Fibroblast of lung (primary cell): ENCODE data around the gene PXMP2.

Experiments used
- EZH2 ChIP-seq: IDR thresholded peaks from 2 replicates; pipeline ENCODE4 v1.5.1; 2012; ENCODE audit warnings: low read length, control low read depth, mild to moderate bottlenecking; ENCODE audit errors: missing control alignments
- TF ChIP-seq, protein P1 (sequence below), 2 donors: IDR thresholded peaks in 1 of 2; conservative IDR thresholded peaks in 1 of 2; 1 replicate in 1 of 2; 2 replicates in 1 of 2; pipeline ENCODE4 v1.5.1; 2011 to 2012; ENCODE audit warnings: low read length in 2 of 2, control low read depth in 1 of 2, inconsistent platforms in 1 of 2, low read depth in 1 of 2, mild to moderate bottlenecking in 1 of 2

DNA sequence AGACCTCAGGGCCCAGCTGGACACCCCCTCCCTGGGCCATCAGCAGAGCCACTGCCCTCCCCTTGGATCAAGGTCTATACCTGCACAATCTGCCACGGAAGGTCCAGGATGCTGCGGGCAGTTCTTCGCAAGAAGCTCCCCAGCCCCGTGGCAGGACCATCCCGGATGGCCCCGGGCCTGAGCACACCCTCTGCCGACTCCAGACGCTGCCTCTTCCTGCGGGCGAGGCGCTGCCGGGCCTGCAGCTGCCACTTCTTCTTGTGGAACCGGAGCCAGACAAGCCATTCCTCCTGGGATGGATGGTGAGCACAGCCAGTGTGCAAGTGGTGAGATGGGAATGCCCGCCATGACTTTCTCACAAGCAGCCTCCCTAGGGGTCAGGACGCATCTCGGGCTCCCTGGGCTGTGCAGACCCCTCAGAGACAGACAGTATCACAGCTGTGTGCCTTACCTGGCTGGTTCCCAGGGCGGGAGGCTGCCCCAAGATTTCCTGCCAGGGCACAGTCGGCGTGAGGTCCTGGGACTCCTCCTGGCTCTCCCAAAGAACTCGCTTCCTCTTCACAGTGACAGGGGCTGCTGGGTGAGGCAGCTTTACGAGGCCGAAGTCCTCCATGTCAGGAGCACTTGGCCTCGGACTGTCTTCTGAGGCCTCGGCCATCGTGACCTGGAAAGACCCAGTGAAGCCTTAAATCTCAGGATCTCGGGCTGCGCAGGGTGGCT, 38.0 kb upstream of the PXMP2 start:
- TF ChIP-seq EZH2: no peak
- TF ChIP-seq, protein P1, sequence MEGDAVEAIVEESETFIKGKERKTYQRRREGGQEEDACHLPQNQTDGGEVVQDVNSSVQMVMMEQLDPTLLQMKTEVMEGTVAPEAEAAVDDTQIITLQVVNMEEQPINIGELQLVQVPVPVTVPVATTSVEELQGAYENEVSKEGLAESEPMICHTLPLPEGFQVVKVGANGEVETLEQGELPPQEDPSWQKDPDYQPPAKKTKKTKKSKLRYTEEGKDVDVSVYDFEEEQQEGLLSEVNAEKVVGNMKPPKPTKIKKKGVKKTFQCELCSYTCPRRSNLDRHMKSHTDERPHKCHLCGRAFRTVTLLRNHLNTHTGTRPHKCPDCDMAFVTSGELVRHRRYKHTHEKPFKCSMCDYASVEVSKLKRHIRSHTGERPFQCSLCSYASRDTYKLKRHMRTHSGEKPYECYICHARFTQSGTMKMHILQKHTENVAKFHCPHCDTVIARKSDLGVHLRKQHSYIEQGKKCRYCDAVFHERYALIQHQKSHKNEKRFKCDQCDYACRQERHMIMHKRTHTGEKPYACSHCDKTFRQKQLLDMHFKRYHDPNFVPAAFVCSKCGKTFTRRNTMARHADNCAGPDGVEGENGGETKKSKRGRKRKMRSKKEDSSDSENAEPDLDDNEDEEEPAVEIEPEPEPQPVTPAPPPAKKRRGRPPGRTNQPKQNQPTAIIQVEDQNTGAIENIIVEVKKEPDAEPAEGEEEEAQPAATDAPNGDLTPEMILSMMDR (conservative IDR thresholded peaks at IDR 0.05 in 1 of 2, IDR thresholded peaks at IDR 0.05 in 1 of 2; ENCODE audit: low read depth in 1 of 2, low read length in 2 of 2): no peak
